H1 (cell line): ENCODE results near the gene ARHGEF7. TPM values are rescaled to one million over a fixed set of nuclear protein-coding genes. Genes with fewer than 3 reads are reported as not detected.

Experiments used
- ASH2L ChIP-seq: fragments of 200-600, 300-600 bp; sonication (generic); IDR thresholded peaks from one replicate; pipeline ENCODE4 v1.7.1; 2017; ENCODE audit warnings: low read length
- ATF3 ChIP-seq: IDR thresholded peaks from 2 replicates; pipeline ENCODE4 v1.6.1; 2011; ENCODE audit warnings: low read depth, mild to moderate bottlenecking, low read length; ENCODE audit not compliant: insufficient read depth
- BACH1 ChIP-seq: IDR thresholded peaks from 2 replicates; pipeline ENCODE4 v1.6.1; 2012; ENCODE audit warnings: low read length, improper control_type of control experiment
- BRCA1 ChIP-seq: IDR thresholded peaks from 2 replicates; pipeline ENCODE4 v1.6.1; 2012; ENCODE audit warnings: low read depth, low read length, improper control_type of control experiment
- CBX8 ChIP-seq: fragments of 300-800, 300-1000 bp; sonication (generic); IDR thresholded peaks from 2 replicates; pipeline ENCODE4 v1.7.1; 2016; ENCODE audit warnings: low read depth, low read length, borderline replicate concordance
- CEBPB ChIP-seq: IDR thresholded peaks from 2 replicates; pipeline ENCODE4 v1.6.1; 2012; ENCODE audit warnings: low read depth, low read length
- CHD2 ChIP-seq: IDR thresholded peaks from 2 replicates; pipeline ENCODE4 v1.6.1; 2012; ENCODE audit warnings: low read length, improper control_type of control experiment
- E2F6 ChIP-seq: IDR thresholded peaks from 2 replicates; pipeline ENCODE4 v1.6.1; 2012; ENCODE audit warnings: inconsistent platforms
- EGR1 ChIP-seq: IDR thresholded peaks from 2 replicates; pipeline ENCODE4 v1.6.1; 2011; ENCODE audit warnings: low read depth, low read length, borderline replicate concordance
- FOSL1 ChIP-seq: IDR thresholded peaks from 2 replicates; pipeline ENCODE4 v1.6.1; 2011; ENCODE audit warnings: mild to moderate bottlenecking, low read depth, low read length, moderate library complexity; ENCODE audit not compliant: insufficient read depth
- MAFK ChIP-seq: IDR thresholded peaks from 2 replicates; pipeline ENCODE4 v1.6.1; 2012; ENCODE audit warnings: low read depth, mild to moderate bottlenecking, improper control_type of control experiment, low read length
- POLR2A ChIP-seq, 2 experiments: IDR thresholded peaks; 1 replicate in 1 of 2; 2 replicates in 1 of 2; pipeline ENCODE4 v1.6.1; 2011; ENCODE audit warnings: low read depth in 2 of 2, low read length in 2 of 2, mild to moderate bottlenecking in 2 of 2; ENCODE audit errors: control extremely low read depth in 1 of 2
- POLR2AphosphoS5 ChIP-seq: IDR thresholded peaks from 2 replicates; pipeline ENCODE4 v1.6.1; 2011; ENCODE audit warnings: low read depth, low read length
- RAD21 ChIP-seq, 2 experiments: IDR thresholded peaks in 1 of 2; conservative IDR thresholded peaks in 1 of 2; 2 replicates each; pipeline ENCODE4 v1.6.1; 2011; ENCODE audit warnings: low read depth in 2 of 2, low read length in 2 of 2, improper control_type of control experiment in 1 of 2, inconsistent platforms in 1 of 2, mild to moderate bottlenecking in 1 of 2, moderate library complexity in 1 of 2
- RNF2 ChIP-seq: fragments of 200-900, 300-1000 bp; sonication (generic); IDR thresholded peaks from 2 replicates; pipeline ENCODE4 v1.7.1; 2016; ENCODE audit warnings: borderline replicate concordance, low read depth, mild to moderate bottlenecking, antibody characterized with exemption, low read length; ENCODE audit not compliant: poor library complexity, severe bottlenecking; ENCODE audit errors: missing control alignments
- RXRA ChIP-seq: IDR thresholded peaks from 2 replicates; pipeline ENCODE4 v1.6.1; 2011; ENCODE audit warnings: low read depth, mild to moderate bottlenecking, low read length, moderate library complexity; ENCODE audit not compliant: insufficient read depth
- SAP30 ChIP-seq: fragments of 300-600 bp; sonication (generic); IDR thresholded peaks from 2 replicates; pipeline ENCODE4 v1.7.1; 2012; ENCODE audit warnings: low read length, moderate library complexity, mild to moderate bottlenecking, inconsistent platforms; ENCODE audit not compliant: insufficient read depth, insufficient replicate concordance
- SIN3A ChIP-seq, 2 experiments: IDR thresholded peaks in 1 of 2; conservative IDR thresholded peaks in 1 of 2; 2 replicates each; pipeline ENCODE4 v1.6.1; 2011 to 2012; ENCODE audit warnings: low read length in 2 of 2, improper control_type of control experiment in 1 of 2, low read depth in 1 of 2, mild to moderate bottlenecking in 1 of 2
- SP1 ChIP-seq: IDR thresholded peaks from 2 replicates; pipeline ENCODE4 v1.6.1; 2011; ENCODE audit warnings: low read depth, low read length
- SP2 ChIP-seq: IDR thresholded peaks from 2 replicates; pipeline ENCODE4 v1.6.1; 2012; ENCODE audit warnings: mild to moderate bottlenecking, low read length, inconsistent platforms
- SP4 ChIP-seq: IDR thresholded peaks from 2 replicates; pipeline ENCODE4 v1.6.1; 2012; ENCODE audit warnings: low read length, inconsistent platforms
- TAF7 ChIP-seq: optimal IDR thresholded peaks from 2 replicates; pipeline ENCODE3; 2011; ENCODE audit warnings: low read depth, mild to moderate bottlenecking, inconsistent platforms, low read length, moderate library complexity, borderline replicate concordance
- TBP ChIP-seq: IDR thresholded peaks from 2 replicates; pipeline ENCODE4 v1.6.1; 2011; ENCODE audit warnings: low read depth, low read length, improper control_type of control experiment
- YY1 ChIP-seq: IDR thresholded peaks from 2 replicates; pipeline ENCODE4 v1.6.1; 2011; ENCODE audit warnings: low read depth, mild to moderate bottlenecking, low read length
- polyA plus RNA-seq, 7 experiments: library from polyadenylated mRNA; depleted of rRNA in 3 of 7; stranded (reverse) in 5 of 7; unstranded in 2 of 7; fragments of >200 nt in 5 of 7; fragments of 200-250 nt in 2 of 7; gene quantifications; 1 replicate in 5 of 7; 2 replicates in 1 of 7; 4 replicates in 1 of 7; pipeline versions ENCODE4 v1.2.1 to v1.2.3, GENCODE V29; 2011 to 2013; ENCODE audit warnings: missing spikeins in 2 of 7, mixed read lengths in 2 of 7
- total RNA-seq: library from RNA; stranded (reverse); fragmentation: NEBNext Ultra II Directional; extraction: Animal tissue kit (Norgen Biotek cat#: 25700); gene quantifications from 2 replicates; pipeline ENCODE4 v1.2.1, GENCODE V29; 2021

The ARHGEF7 gene
- total and polyA plus RNA-seq, 2 of the 8 experiments (the other 6 are each of a cell fraction or from before 2014, with no cell fraction given): 26.2 to 56.5 TPM

GRCh38 chr13:111211789-111212516, 96.8 kb downstream of the ARHGEF7 start (continued):
- TF ChIP-seq RXRA: no peak
- TF ChIP-seq ATF3: no peak
- no peak for TF ChIP-seq SP4
- no peak for TF ChIP-seq YY1
- no peak for TF ChIP-seq CBX8
- TF ChIP-seq TBP: no peak
- no peak for TF ChIP-seq CHD2
- peak; percentile 95 for TF ChIP-seq CEBPB
- no peak for TF ChIP-seq RNF2
- TF ChIP-seq EGR1: no peak
- no peak for TF ChIP-seq POLR2AphosphoS5
- no peak for TF ChIP-seq MAFK
- TF ChIP-seq ASH2L: peak; percentile 33
- TF ChIP-seq SIN3A (conservative IDR thresholded peaks at IDR 0.05 in 1 of 2, IDR thresholded peaks at IDR 0.05 in 1 of 2; ENCODE audit: low read depth in 1 of 2, low read length in 2 of 2): no peak
- 0 out of 2 replicates have a peak, but pooled peaks have one; percentile 19 for TF ChIP-seq SP1
- TF ChIP-seq BACH1: no peak
- no peak; a peak in 1 of 3 replicates for TF ChIP-seq POLR2A (IDR thresholded peaks at IDR 0.05; ENCODE audit: control extremely low read depth in 1 of 2, low read depth in 2 of 2, low read length in 2 of 2)
- TF ChIP-seq RAD21 (IDR thresholded peaks at IDR 0.05 in 1 of 2, conservative IDR thresholded peaks at IDR 0.05 in 1 of 2; ENCODE audit: low read depth in 2 of 2, low read length in 2 of 2): no peak
- TF ChIP-seq FOSL1: no peak
- TF ChIP-seq BRCA1: no peak
- TF ChIP-seq SP2: no peak
- no peak for TF ChIP-seq SAP30
- TF ChIP-seq TAF7: no peak
- no peak for TF ChIP-seq E2F6
